ENCODE results near the gene RORC. TPM values are rescaled to one million over a fixed set of nuclear protein-coding genes. Genes with fewer than 3 reads are reported as not detected.
"Not testable (repeated sequence)": the region's sequence is repeated elsewhere in the genome, so short reads cannot be mapped to it uniquely, and the experiment has no call there.

RORC gene
- not detected in 2 replicates for total RNA-seq

DNA sequence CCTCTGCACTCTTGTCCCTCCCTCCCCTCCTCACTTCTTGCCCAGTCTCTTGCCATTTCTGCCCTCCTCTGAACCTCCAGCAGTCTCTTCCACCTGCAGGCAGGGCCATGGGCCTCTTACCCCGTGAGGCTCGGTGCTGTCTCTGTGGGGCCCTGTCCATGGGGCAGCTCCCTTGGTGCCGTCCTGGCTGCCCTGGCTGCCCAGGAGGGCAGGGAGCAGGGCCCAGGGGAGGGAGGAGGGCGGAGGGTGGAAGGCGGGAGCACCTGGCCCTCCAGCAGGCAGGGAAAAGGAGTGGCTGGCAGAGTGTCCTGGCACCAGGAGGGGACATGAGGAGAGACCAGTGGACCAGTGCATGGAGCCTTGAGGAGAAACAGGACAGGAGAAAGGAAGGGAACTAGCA is at the start of gene RORC:
Gene RORC (minus strand): TSS at position 198 of the 400 bp plus-strand sequence. CDS start 38 bp downstream, at position 160.
- H3K4me1 ChIP-seq (ENCODE audit: insufficient read depth, low read length), result no peaks in the 10 kb centered on the region
- no peak within 1 kb of the TSS for H3K4me2 ChIP-seq (ENCODE audit: insufficient read depth, low read length)
- H3K27ac ChIP-seq (ENCODE audit: low read depth, low read length), result no peak within 1 kb of the TSS
- H4K20me1 ChIP-seq (ENCODE audit: insufficient read depth, low read length), result no peaks in the 10 kb centered on the region
- no peak within 1 kb of the TSS for H2AFZ ChIP-seq (ENCODE audit: low read length)
- H3K4me3 ChIP-seq (ENCODE audit: insufficient read depth, low read length), result no peak within 1 kb of the TSS
- H3K27me3 ChIP-seq (ENCODE audit: insufficient read depth, low read length), result peaks cover 17% of the 10 kb centered on the region
- TF ChIP-seq, protein P1, sequence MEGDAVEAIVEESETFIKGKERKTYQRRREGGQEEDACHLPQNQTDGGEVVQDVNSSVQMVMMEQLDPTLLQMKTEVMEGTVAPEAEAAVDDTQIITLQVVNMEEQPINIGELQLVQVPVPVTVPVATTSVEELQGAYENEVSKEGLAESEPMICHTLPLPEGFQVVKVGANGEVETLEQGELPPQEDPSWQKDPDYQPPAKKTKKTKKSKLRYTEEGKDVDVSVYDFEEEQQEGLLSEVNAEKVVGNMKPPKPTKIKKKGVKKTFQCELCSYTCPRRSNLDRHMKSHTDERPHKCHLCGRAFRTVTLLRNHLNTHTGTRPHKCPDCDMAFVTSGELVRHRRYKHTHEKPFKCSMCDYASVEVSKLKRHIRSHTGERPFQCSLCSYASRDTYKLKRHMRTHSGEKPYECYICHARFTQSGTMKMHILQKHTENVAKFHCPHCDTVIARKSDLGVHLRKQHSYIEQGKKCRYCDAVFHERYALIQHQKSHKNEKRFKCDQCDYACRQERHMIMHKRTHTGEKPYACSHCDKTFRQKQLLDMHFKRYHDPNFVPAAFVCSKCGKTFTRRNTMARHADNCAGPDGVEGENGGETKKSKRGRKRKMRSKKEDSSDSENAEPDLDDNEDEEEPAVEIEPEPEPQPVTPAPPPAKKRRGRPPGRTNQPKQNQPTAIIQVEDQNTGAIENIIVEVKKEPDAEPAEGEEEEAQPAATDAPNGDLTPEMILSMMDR (IDR thresholded peaks at IDR 0.05; ENCODE audit: extremely low read depth, low read depth, low read length), result no peak
- H3K79me2 ChIP-seq (ENCODE audit: insufficient read depth, low read length), result no peaks in the 10 kb centered on the region
- H3K36me3 ChIP-seq (ENCODE audit: insufficient read depth, low read length), result no peaks in the 10 kb centered on the region
- H3K9me3 ChIP-seq (ENCODE audit: low read depth, low read length), result no peaks in the 10 kb centered on the region
- no peak for DNase-seq (ENCODE audit: insufficient read length, low spot score, missing footprints)

DNA sequence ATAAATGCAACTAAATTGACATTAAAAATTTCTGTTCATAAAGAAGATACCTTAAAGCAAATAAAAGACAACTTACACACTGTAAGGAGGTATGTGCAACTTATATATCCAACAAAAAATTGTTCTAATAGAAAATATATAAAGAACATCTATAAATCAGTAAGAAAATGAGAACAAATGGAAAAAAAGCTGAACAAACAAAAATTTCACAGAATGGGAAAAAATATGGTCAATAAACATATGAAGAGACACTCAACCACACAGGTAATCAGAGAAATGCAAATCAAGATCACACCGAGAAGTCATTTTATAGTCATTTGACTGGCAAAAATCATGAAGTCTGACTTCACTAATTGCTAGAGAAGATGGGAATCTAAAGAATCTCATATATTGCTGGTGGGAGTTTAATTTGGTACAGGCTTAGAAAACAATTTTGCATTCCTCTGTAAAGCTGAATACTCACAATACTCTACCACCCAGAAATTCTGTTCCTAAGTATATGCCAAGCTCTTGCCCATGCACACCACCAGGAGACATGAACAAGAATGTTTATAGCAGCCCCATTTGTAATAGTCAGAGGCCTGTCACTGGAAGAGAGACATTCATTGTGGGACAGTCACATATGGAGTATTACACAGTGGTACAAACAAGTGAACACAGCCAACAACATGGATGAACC is 44.0 kb upstream of the RORC start:
- TF ChIP-seq, protein P1 (IDR thresholded peaks at IDR 0.05; ENCODE audit: extremely low read depth, low read depth, low read length), result no peak
- no peak overlapping the region for H2AFZ ChIP-seq (ENCODE audit: low read length)
- no peaks in the 10 kb centered on the region for H3K27me3 ChIP-seq (ENCODE audit: insufficient read depth, low read length)
- H3K4me2 ChIP-seq (ENCODE audit: insufficient read depth, low read length), result no peak overlapping the region
- no peaks in the 10 kb centered on the region for H3K4me1 ChIP-seq (ENCODE audit: insufficient read depth, low read length)
- no peak overlapping the region for H3K4me3 ChIP-seq (ENCODE audit: insufficient read depth, low read length)
- H3K36me3 ChIP-seq (ENCODE audit: insufficient read depth, low read length), result peaks cover 9% of the 10 kb centered on the region
- H3K27ac ChIP-seq (ENCODE audit: low read depth, low read length), result no peak overlapping the region
- H3K9me3 ChIP-seq (ENCODE audit: low read depth, low read length), result no peaks in the 10 kb centered on the region
- H4K20me1 ChIP-seq (ENCODE audit: insufficient read depth, low read length), result no peaks in the 10 kb centered on the region
- no peak for DNase-seq (ENCODE audit: insufficient read length, low spot score, missing footprints)
- H3K79me2 ChIP-seq (ENCODE audit: insufficient read depth, low read length), result no peaks in the 10 kb centered on the region

DNA sequence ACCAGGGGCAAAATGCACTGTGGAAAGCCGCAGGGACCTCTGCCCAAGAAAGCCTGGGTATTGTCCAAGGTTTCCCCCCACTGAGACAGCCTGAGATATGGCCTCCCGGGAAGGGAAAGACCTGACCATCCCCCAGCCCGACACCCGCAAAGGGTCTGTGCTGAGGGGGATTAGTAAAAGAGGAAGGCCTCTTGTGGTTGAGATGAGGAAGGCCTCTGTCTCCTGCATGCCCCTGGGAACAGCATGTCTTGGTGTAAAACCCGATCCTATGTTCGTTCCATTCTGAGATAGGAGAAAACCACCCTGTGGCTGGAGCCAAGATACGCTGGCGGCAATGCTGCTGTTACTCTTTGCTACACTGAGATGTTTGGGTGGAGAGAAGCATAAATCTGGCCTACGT is 41.2 kb upstream of the RORC start:
- H3K9me3 ChIP-seq (ENCODE audit: low read depth, low read length); H3K4me2 ChIP-seq (ENCODE audit: insufficient read depth, low read length); H3K4me3 ChIP-seq (ENCODE audit: insufficient read depth, low read length); H3K27me3 ChIP-seq (ENCODE audit: insufficient read depth, low read length); H2AFZ ChIP-seq (ENCODE audit: low read length); H3K4me1 ChIP-seq (ENCODE audit: insufficient read depth, low read length); H4K20me1 ChIP-seq (ENCODE audit: insufficient read depth, low read length); H3K36me3 ChIP-seq (ENCODE audit: insufficient read depth, low read length); H3K27ac ChIP-seq (ENCODE audit: low read depth, low read length); H3K79me2 ChIP-seq (ENCODE audit: insufficient read depth, low read length); DNase-seq (ENCODE audit: insufficient read length, low spot score, missing footprints): not testable (repeated sequence)

DNA sequence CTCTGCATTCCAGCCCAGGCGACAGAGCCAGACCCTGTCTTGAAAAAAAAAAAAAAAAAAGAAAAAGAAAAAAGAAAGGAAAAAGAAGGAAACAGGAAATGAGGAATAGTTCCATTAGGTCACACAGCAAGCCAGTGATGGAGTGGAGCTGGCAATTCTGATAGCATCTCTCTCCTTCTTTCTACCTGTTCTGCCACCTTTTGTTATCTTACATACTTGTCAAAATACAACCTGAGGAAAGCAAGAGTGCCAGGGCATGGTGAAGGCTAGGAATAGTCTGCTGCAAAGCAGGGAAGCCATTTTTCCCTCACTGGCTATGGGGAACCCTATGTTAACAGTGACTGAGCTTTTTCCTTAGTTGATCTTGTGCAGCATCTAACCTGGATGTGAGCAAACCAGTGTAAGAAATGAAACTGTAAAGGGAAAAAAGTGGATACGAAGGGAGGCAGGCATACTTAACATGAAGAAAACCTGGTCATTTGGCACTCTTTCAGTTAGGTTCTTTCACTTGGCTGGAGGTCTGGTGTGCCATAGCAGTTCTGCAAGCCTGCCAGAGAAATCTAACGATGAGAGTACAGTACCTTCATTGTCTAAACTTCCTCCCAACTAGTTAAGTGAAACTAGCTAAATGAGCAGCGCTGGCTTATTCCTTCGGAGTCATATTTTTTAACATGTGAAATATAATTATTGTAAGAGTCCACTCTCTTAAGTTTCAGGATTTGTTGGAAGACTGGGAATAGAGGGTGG is 39.9 kb upstream of the RORC start:
- H3K9me3 ChIP-seq (ENCODE audit: low read depth, low read length), result no peaks in the 10 kb centered on the region
- H3K4me3 ChIP-seq (ENCODE audit: insufficient read depth, low read length), result no peak overlapping the region
- no peak overlapping the region for H3K4me2 ChIP-seq (ENCODE audit: insufficient read depth, low read length)
- TF ChIP-seq, protein P1 (IDR thresholded peaks at IDR 0.05; ENCODE audit: extremely low read depth, low read depth, low read length), result no peak
- no peak overlapping the region for H3K27ac ChIP-seq (ENCODE audit: low read depth, low read length)
- H4K20me1 ChIP-seq (ENCODE audit: insufficient read depth, low read length), result no peaks in the 10 kb centered on the region
- H3K4me1 ChIP-seq (ENCODE audit: insufficient read depth, low read length), result peaks cover 9% of the 10 kb centered on the region
- peaks cover 9% of the 10 kb centered on the region for H3K36me3 ChIP-seq (ENCODE audit: insufficient read depth, low read length)
- no peaks in the 10 kb centered on the region for H3K27me3 ChIP-seq (ENCODE audit: insufficient read depth, low read length)
- DNase-seq (ENCODE audit: insufficient read length, low spot score, missing footprints), result no peak
- H2AFZ ChIP-seq (ENCODE audit: low read length), result no peak overlapping the region
- no peaks in the 10 kb centered on the region for H3K79me2 ChIP-seq (ENCODE audit: insufficient read depth, low read length)

All from osteoblast (primary cell).